H9 (cell line): ENCODE data around the gene ATP6V0A1. TPM values are rescaled to one million over a fixed set of nuclear protein-coding genes. Genes with fewer than 3 reads are reported as not detected.

ENCODE experiments used
- DNase-seq: peaks from one replicate; pipeline ENCODE4 v3.0.0-alpha.2; 2017
- H2AFZ ChIP-seq: one replicate; pipeline ENCODE4 v1.6.1; 2013; ENCODE audit warnings: mild to moderate bottlenecking, low read length, control low read depth, moderate library complexity
- H2AK5ac ChIP-seq: 2 replicates; pipeline ENCODE4 v1.6.1; 2013; ENCODE audit warnings: low read length, control low read depth, mixed read lengths; ENCODE audit not compliant: insufficient read length
- H2BK120ac ChIP-seq: one replicate; pipeline ENCODE4 v1.6.1; 2013; ENCODE audit warnings: low read depth, mild to moderate bottlenecking, low read length, control low read depth, inconsistent platforms; ENCODE audit not compliant: poor library complexity, severe bottlenecking
- H2BK12ac ChIP-seq: 2 replicates; pipeline ENCODE4 v1.6.1; 2013; ENCODE audit warnings: low read length, control low read depth, mixed read lengths, low read depth; ENCODE audit not compliant: insufficient read length
- H2BK15ac ChIP-seq: 2 replicates; pipeline ENCODE4 v1.6.1; 2013; ENCODE audit warnings: low read depth, low read length, control low read depth
- H2BK20ac ChIP-seq: one replicate; pipeline ENCODE4 v1.6.1; 2013; ENCODE audit warnings: low read depth, mild to moderate bottlenecking, low read length, control low read depth, inconsistent platforms; ENCODE audit not compliant: poor library complexity, severe bottlenecking
- H2BK5ac ChIP-seq: 2 replicates; pipeline ENCODE4 v1.6.1; 2013; ENCODE audit warnings: low read length, control low read depth, mixed read lengths; ENCODE audit not compliant: insufficient read length
- H3K14ac ChIP-seq: 2 replicates; pipeline ENCODE4 v1.6.1; 2013; ENCODE audit warnings: low read length, control low read depth; ENCODE audit not compliant: insufficient read depth
- H3K18ac ChIP-seq: 2 replicates; pipeline ENCODE4 v1.6.1; 2013; ENCODE audit warnings: low read depth, mild to moderate bottlenecking, mixed read lengths, low read length, control low read depth; ENCODE audit not compliant: insufficient read length
- H3K23ac ChIP-seq: 2 replicates; pipeline ENCODE4 v1.6.1; 2013; ENCODE audit warnings: low read length, control low read depth, mixed read lengths, low read depth; ENCODE audit not compliant: insufficient read length
- H3K23me2 ChIP-seq: 2 replicates; pipeline ENCODE4 v1.6.1; 2013; ENCODE audit warnings: low read depth, mild to moderate bottlenecking, mixed read lengths, low read length, control low read depth; ENCODE audit not compliant: insufficient read length, poor library complexity, severe bottlenecking
- H3K27ac ChIP-seq: 2 replicates; pipeline ENCODE4 v1.5.1; 2013; ENCODE audit warnings: low read length, control low read depth, mixed read lengths, low read depth; ENCODE audit not compliant: insufficient read length
- H3K27me3 ChIP-seq: 2 replicates; pipeline ENCODE4 v1.6.1; 2013; ENCODE audit warnings: low read length, control low read depth, inconsistent platforms; ENCODE audit not compliant: insufficient read depth
- H3K4ac ChIP-seq: 2 replicates; pipeline ENCODE4 v1.6.1; 2013; ENCODE audit warnings: low read depth, mild to moderate bottlenecking, control low read depth, inconsistent platforms, low read length, moderate library complexity
- H3K4me1 ChIP-seq: 2 replicates; pipeline ENCODE4 v1.6.1; 2013; ENCODE audit warnings: low read length, control low read depth, inconsistent platforms; ENCODE audit not compliant: insufficient read depth
- H3K4me2 ChIP-seq: 2 replicates; pipeline ENCODE4 v1.6.1; 2013; ENCODE audit warnings: low read length, control low read depth, mixed read lengths; ENCODE audit not compliant: insufficient read length, insufficient read depth
- H3K56ac ChIP-seq: 2 replicates; pipeline ENCODE4 v1.6.1; 2013; ENCODE audit warnings: low read depth, mild to moderate bottlenecking, mixed read lengths, low read length, control low read depth; ENCODE audit not compliant: insufficient read length
- H3K79me1 ChIP-seq: 2 replicates; pipeline ENCODE4 v1.6.1; 2013; ENCODE audit warnings: low read depth, mild to moderate bottlenecking, moderate library complexity, low read length, control low read depth, inconsistent platforms; ENCODE audit not compliant: insufficient read depth, poor library complexity, severe bottlenecking
- H3K79me2 ChIP-seq: 2 replicates; pipeline ENCODE4 v1.6.1; 2013; ENCODE audit warnings: low read length, control low read depth, inconsistent platforms; ENCODE audit not compliant: insufficient read depth
- H3K9ac ChIP-seq: 2 replicates; pipeline ENCODE4 v1.6.1; 2013; ENCODE audit warnings: low read length, control low read depth, mixed read lengths; ENCODE audit not compliant: insufficient read length; ENCODE audit errors: extremely low read depth
- H3K9me3 ChIP-seq: one replicate; pipeline ENCODE4 v1.6.1; 2013; ENCODE audit warnings: low read depth, low read length, inconsistent platforms; ENCODE audit not compliant: control insufficient read depth
- H3T11ph ChIP-seq: one replicate; pipeline ENCODE4 v1.6.1; 2013; ENCODE audit warnings: mild to moderate bottlenecking, low read length, control low read depth, inconsistent platforms
- H4K20me1 ChIP-seq: one replicate; pipeline ENCODE4 v1.6.1; 2013; ENCODE audit not compliant: control insufficient read depth, insufficient read length, insufficient read depth
- H4K5ac ChIP-seq: 2 replicates; pipeline ENCODE4 v1.6.1; 2013; ENCODE audit warnings: low read depth, mild to moderate bottlenecking, mixed read lengths, low read length, control low read depth; ENCODE audit not compliant: insufficient read length
- H4K8ac ChIP-seq: replicated peaks from 2 replicates; pipeline ENCODE4 v1.6.1; 2013; ENCODE audit warnings: low read length, control low read depth, mixed read lengths, low read depth; ENCODE audit not compliant: insufficient read length
- H4K91ac ChIP-seq: 2 replicates; pipeline ENCODE4 v1.6.1; 2013; ENCODE audit warnings: low read depth, mild to moderate bottlenecking, moderate library complexity, mixed read lengths, low read length, control low read depth; ENCODE audit not compliant: insufficient read length
- H3K27ac Mint-ChIP-seq, 3 experiments: 2 replicates in 2 of 3; 3 replicates in 1 of 3; pipeline ENCODE4 v1.8.0; 2020 to 2021; ENCODE audit warnings: mixed read lengths in 3 of 3, mild to moderate bottlenecking in 1 of 3, moderate library complexity in 1 of 3
- H3K27me3 Mint-ChIP-seq: 2 replicates; pipeline ENCODE4 v1.8.0; 2021; ENCODE audit warnings: low read depth, mild to moderate bottlenecking, moderate library complexity, mixed read lengths
- H3K36me3 Mint-ChIP-seq, 3 experiments: 2 replicates in 2 of 3; 3 replicates in 1 of 3; pipeline ENCODE4 v1.8.0; 2020 to 2021; ENCODE audit warnings: low read depth in 3 of 3, mixed read lengths in 3 of 3; ENCODE audit not compliant: insufficient read depth in 1 of 3
- H3K4me1 Mint-ChIP-seq, 2 experiments: 2 replicates each; pipeline ENCODE4 v1.8.0; 2020; ENCODE audit warnings: mixed read lengths in 2 of 2
- H3K4me3 Mint-ChIP-seq, 2 experiments: 2 replicates in 1 of 2; 3 replicates in 1 of 2; pipeline ENCODE4 v1.8.0; 2020 to 2021; ENCODE audit warnings: mild to moderate bottlenecking in 2 of 2, mixed read lengths in 2 of 2, moderate library complexity in 1 of 2
- H3K9me3 Mint-ChIP-seq, 2 experiments: 2 replicates in 1 of 2; 3 replicates in 1 of 2; pipeline ENCODE4 v1.8.0; 2020; ENCODE audit warnings: mild to moderate bottlenecking in 2 of 2, mixed read lengths in 2 of 2, moderate library complexity in 1 of 2
- WGBS: extraction: QIAGEN DNeasy Blood & Tissue Kit; methylation state at CpG from one replicate; pipeline ENCODE4 v1.1.7; 2013; ENCODE audit warnings: missing lambda C conversion rate, low lambda C conversion rate, mixed read lengths; ENCODE audit not compliant: insufficient read length; ENCODE audit errors: extremely low coverage; 5-methylcytosine and 5-hydroxymethylcytosine counted together
- total RNA-seq: library from RNA; stranded (reverse); gene quantifications from 2 replicates; pipeline ENCODE4 v1.2.1, GENCODE V29; 2021
- TF ChIP-seq, protein P1 (sequence below): fragments of 200-600 bp; sonication (generic); conservative IDR thresholded peaks from 3 replicates; pipeline ENCODE4 v1.8.0; 2021; ENCODE audit warnings: antibody characterized with exemption, mild to moderate bottlenecking

Gene ATP6V0A1
- total RNA-seq, 1 experiment from 2014 or later: 54.1 TPM

DNA sequence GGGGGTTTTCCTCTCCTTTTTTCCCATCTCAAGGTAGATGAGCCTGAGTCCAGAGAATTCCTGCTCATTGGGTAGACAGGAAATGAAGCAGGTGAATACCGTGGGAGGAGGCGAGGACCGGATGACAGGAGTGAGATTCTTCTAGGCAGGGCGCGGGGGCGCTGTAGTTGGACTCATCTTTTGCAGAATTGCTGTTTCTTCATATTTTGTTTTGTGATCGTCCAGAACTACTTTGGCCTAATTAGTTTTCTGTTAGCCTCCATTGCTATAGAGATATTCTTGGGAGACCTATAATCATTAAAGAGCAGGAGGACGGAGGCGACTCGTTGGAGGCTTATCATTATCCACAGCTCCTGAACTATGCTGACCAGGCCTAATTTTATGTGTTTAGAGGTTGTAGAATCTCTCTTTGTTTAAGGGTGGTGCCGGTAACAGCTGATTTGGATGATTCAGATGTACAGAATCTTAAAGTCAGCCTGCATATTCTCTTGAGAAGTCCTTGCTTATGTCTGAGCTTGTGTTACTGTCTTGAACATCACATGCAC, 650 bp downstream of the ATP6V0A1 start:
- no peak overlapping the region for H3K4ac ChIP-seq
- no peaks in the 10 kb centered on the region for H3K9me3 ChIP-seq
- H3K27ac Mint-ChIP-seq: peak overlapping the region; percentile 71 to 98 (median 95); a peak in 3 of 7 replicates
- DNase-seq: peak; percentile 54
- no peaks in the 10 kb centered on the region for H3K9me3 Mint-ChIP-seq
- no peak overlapping the region for H3K27ac ChIP-seq
- no CpG with 5 or more reads among the region's 11 CpGs for WGBS
- no peak overlapping the region for H2BK5ac ChIP-seq
- TF ChIP-seq, protein P1, sequence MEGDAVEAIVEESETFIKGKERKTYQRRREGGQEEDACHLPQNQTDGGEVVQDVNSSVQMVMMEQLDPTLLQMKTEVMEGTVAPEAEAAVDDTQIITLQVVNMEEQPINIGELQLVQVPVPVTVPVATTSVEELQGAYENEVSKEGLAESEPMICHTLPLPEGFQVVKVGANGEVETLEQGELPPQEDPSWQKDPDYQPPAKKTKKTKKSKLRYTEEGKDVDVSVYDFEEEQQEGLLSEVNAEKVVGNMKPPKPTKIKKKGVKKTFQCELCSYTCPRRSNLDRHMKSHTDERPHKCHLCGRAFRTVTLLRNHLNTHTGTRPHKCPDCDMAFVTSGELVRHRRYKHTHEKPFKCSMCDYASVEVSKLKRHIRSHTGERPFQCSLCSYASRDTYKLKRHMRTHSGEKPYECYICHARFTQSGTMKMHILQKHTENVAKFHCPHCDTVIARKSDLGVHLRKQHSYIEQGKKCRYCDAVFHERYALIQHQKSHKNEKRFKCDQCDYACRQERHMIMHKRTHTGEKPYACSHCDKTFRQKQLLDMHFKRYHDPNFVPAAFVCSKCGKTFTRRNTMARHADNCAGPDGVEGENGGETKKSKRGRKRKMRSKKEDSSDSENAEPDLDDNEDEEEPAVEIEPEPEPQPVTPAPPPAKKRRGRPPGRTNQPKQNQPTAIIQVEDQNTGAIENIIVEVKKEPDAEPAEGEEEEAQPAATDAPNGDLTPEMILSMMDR: peak; percentile 50; the same call in 2 of the 3 replicates
- H3K4me3 Mint-ChIP-seq: peak overlapping the region; percentile 92 to 96
- no peak overlapping the region for H3K18ac ChIP-seq
- no peaks in the 10 kb centered on the region for H3K27me3 Mint-ChIP-seq
- no peak overlapping the region for H4K8ac ChIP-seq
- H3K4me1 Mint-ChIP-seq: peaks cover 25 to 34% of the 10 kb centered on the region in 2 experiments
- peaks cover 8% of the 10 kb centered on the region for H3K23me2 ChIP-seq
- H2AFZ ChIP-seq: no peak overlapping the region
- no peak overlapping the region for H2BK20ac ChIP-seq
- peaks cover 0 to 23% (median 20%) of the 10 kb centered on the region in 3 experiments; a peak in 6 of 7 replicates for H3K36me3 Mint-ChIP-seq
- H2BK120ac ChIP-seq: no peak overlapping the region
- no peak overlapping the region; the same call in 1 of the 2 replicates for H3K14ac ChIP-seq
- no peak overlapping the region for H3K9ac ChIP-seq
- no peak overlapping the region for H3T11ph ChIP-seq
- H3K56ac ChIP-seq: no peak overlapping the region
- H3K79me2 ChIP-seq: no peaks in the 10 kb centered on the region
- no peak overlapping the region for H4K91ac ChIP-seq
- H2BK12ac ChIP-seq: no peak overlapping the region
- H3K27me3 ChIP-seq: no peaks in the 10 kb centered on the region
- H3K4me2 ChIP-seq: peak overlapping the region; percentile 97
- H3K4me1 ChIP-seq: no peaks in the 10 kb centered on the region
- no peaks in the 10 kb centered on the region for H3K79me1 ChIP-seq
- H4K5ac ChIP-seq: no peak overlapping the region
- no peak overlapping the region for H2BK15ac ChIP-seq
- H2AK5ac ChIP-seq: no peak overlapping the region
- H3K23ac ChIP-seq: no peak overlapping the region
- H4K20me1 ChIP-seq: no peaks in the 10 kb centered on the region
